ENCODE results near the gene GJD3.

Gene GJD3

DNA sequence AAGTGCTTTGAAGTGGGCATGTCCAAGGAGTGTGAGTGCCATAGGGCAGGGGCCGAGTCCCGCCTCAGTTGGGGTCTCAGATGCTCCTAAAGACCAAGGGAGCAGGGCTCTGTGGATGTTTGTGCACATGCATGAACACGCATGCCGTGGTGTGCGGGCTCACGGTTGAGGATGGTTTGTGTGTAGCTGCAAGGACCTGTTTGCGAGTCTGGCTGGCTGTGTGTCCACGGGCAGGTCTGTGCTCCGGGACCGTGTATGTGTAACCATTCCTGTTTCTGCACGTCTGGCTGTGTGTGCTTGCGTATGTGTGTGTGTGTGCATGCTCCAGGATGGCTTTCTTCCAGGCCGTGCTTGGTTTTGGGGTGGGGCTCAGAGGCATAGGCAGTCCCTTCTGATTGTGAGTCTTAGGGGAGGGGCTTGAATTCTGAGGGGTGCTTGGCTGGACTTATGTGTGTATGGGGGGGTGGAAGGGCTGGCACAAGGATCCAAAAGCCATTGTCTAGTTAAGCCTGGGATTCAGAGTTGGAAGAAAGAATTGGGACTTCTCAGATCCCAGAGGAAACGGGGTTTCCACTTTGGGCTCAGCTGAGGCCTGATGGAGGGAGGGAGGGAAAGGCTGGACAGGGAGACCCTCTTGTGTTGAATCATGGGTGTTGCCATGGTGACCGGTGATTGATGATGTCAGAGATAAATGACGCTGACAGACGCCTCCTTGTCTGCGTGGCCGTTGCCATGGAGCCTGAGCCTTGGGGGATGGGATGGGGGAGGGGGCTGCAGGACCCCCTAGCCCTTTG is 14.4 kb downstream of the GJD3 start:
- Mint-ChIP-seq H3K27me3 (no peaks in the 10 kb centered on the region), H3K9me3 (no peaks in the 10 kb centered on the region), H3K4me1 (ENCODE audit: low read depth) (peaks cover 52% of the 10 kb centered on the region), H3K27ac (peak overlapping the region; percentile 21), H3K36me3 (ENCODE audit: low read depth) (peaks cover 27% of the 10 kb centered on the region), H3K4me3 (no peak overlapping the region)

DNA sequence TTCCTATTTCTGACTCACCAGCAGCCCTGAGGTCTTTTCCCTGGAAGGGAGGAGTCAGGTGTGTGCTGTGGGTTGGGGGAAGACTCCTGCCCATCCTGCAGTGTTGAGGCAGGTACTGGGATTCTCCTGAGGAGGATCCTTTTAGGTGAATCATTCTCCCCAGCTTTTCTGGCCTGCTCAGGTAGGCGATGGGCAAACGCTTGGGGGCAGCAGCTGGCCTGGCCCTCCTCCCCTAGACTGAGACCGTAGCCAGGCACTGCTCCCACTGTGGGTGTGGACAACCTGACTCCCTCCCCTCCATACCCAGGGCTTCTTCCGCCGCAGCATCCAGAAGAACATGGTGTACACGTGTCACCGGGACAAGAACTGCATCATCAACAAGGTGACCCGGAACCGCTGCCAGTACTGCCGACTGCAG is 15.1 kb downstream of the GJD3 start:
- H3K4me1 Mint-ChIP-seq (ENCODE audit: low read depth), result peaks cover 58% of the 10 kb centered on the region
- no peak overlapping the region for H3K27ac Mint-ChIP-seq
- H3K9me3 Mint-ChIP-seq, result no peaks in the 10 kb centered on the region
- no peaks in the 10 kb centered on the region for H3K27me3 Mint-ChIP-seq
- no peak overlapping the region for H3K4me3 Mint-ChIP-seq
- H3K36me3 Mint-ChIP-seq (ENCODE audit: low read depth), result peaks cover 27% of the 10 kb centered on the region

- Mint-ChIP-seq H3K27ac (peak overlapping the region; percentile 71), H3K27me3 (no peaks in the 10 kb centered on the region), H3K4me1 (ENCODE audit: low read depth) (peaks cover 64% of the 10 kb centered on the region), H3K36me3 (ENCODE audit: low read depth) (peaks cover 27% of the 10 kb centered on the region), H3K4me3 (no peak overlapping the region), H3K9me3 (no peaks in the 10 kb centered on the region)
Observed at GRCh38 chr17:40348562-40349476, 15.7 kb downstream of the GJD3 start.

GRCh38 chr17:40348136-40348504 is 16.4 kb downstream of the GJD3 start:
- Mint-ChIP-seq H3K36me3 (ENCODE audit: low read depth) (peaks cover 27% of the 10 kb centered on the region), H3K27ac (peak overlapping the region; percentile 68), H3K4me3 (no peak overlapping the region), H3K9me3 (no peaks in the 10 kb centered on the region), H3K27me3 (no peaks in the 10 kb centered on the region), H3K4me1 (ENCODE audit: low read depth) (peaks cover 71% of the 10 kb centered on the region)

- Mint-ChIP-seq H3K9me3 (no peaks in the 10 kb centered on the region), H3K4me3 (peak overlapping the region; percentile 5), H3K27ac (peak overlapping the region; percentile 68), H3K36me3 (ENCODE audit: low read depth) (peaks cover 21% of the 10 kb centered on the region), H3K4me1 (ENCODE audit: low read depth) (peaks cover 71% of the 10 kb centered on the region), H3K27me3 (no peaks in the 10 kb centered on the region)
Observed at GRCh38 chr17:40347319-40348135, 17.0 kb downstream of the GJD3 start.

GRCh38 chr17:40346765-40347158 is 17.8 kb downstream of the GJD3 start:
- Mint-ChIP-seq H3K4me1 (ENCODE audit: low read depth) (peaks cover 71% of the 10 kb centered on the region), H3K36me3 (ENCODE audit: low read depth) (peaks cover 16% of the 10 kb centered on the region), H3K4me3 (peak overlapping the region; percentile 5), H3K27me3 (no peaks in the 10 kb centered on the region), H3K9me3 (no peaks in the 10 kb centered on the region), H3K27ac (peak overlapping the region; percentile 74)

GRCh38 chr17:40345994-40346764 is 18.4 kb downstream of the GJD3 start:
- H3K4me3 Mint-ChIP-seq, result no peak overlapping the region
- peaks cover 73% of the 10 kb centered on the region for H3K4me1 Mint-ChIP-seq (ENCODE audit: low read depth)
- peaks cover 17% of the 10 kb centered on the region for H3K36me3 Mint-ChIP-seq (ENCODE audit: low read depth)
- H3K27me3 Mint-ChIP-seq, result no peaks in the 10 kb centered on the region
- no peaks in the 10 kb centered on the region for H3K9me3 Mint-ChIP-seq
- H3K27ac Mint-ChIP-seq, result peak overlapping the region; percentile 26

DNA sequence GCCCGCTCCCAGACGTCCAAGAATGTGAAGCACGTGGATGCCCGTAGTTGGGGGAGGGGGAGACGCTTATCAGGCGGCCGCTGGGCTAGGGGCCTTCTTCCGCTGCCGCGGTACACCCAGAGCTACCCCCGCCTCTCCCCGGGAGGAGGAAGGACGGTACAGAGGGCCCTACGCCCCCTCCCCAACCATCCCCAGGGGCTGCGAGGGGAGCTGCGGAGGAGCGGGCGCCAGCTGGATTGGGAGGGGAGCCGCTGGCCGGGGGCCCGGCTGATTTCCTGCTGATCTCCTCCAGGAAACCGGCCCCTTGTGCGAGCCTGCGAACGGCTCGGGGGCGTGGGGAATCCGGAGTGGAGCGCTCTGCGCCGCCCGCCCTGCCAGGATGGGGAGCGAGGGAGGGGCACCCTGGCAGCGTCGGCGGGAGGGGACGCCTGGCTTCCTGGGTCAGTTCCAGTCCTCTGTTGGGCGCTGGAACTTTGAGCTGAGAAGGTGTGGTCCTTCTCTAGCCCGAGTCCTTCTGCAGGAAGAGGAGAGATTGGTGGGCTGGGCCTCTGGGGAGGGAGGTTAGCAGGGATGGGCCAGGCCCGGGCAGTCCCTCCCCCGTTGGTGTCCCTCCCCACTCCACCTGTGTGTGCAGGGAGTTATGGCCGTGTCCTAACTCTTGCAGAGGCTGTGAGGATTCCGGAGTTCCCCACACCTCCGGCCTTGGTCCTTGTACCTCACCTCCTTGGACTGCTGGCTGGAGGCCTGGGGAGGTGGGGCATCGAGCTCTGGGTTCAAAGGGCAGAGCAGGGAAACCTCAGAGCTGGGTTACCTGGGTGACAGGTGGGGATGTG is 19.2 kb downstream of the GJD3 start:
- peak overlapping the region; percentile 26 for H3K27ac Mint-ChIP-seq
- H3K27me3 Mint-ChIP-seq, result no peaks in the 10 kb centered on the region
- peak overlapping the region; percentile 57 for H3K4me3 Mint-ChIP-seq
- peaks cover 20% of the 10 kb centered on the region for H3K36me3 Mint-ChIP-seq (ENCODE audit: low read depth)
- peaks cover 79% of the 10 kb centered on the region for H3K4me1 Mint-ChIP-seq (ENCODE audit: low read depth)
- H3K9me3 Mint-ChIP-seq, result no peaks in the 10 kb centered on the region

DNA sequence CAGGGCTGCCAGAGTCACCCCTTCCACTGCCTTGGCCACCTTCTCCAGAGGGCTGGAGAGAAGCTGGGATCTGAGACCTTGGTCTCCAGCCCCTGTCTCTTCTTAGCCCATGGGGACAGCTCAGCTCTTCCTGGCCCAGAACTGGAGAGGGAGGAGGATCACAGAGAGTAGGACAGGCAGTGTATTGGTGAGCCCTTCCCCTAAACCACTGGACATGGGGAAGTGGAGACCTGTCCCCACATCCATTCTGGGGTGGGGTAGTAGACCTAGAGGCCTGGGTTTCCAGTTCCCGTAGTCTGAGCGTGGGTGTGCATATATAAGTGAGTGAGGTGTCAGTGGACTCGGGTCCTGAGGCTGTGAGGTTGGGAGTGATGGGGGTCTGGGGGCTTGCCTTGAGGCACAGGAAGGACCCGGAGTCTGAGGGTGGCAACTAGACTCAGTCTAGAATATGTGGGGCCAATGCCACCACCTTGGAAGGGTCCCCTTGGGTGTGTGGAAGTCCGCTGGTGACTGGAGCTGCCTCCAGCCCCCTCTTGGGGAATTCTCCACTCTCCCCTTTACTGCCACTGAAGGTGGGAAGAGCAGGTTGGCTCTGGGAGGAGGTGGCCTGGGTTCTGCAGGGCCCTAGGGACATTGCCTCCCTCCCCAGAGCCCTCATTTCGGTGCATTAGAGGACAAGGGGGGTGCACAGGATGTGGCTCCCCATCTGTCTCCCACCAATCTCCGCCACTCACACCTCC is 19.9 kb downstream of the GJD3 start:
- H3K27ac Mint-ChIP-seq, result peak overlapping the region; percentile 8
- H3K4me1 Mint-ChIP-seq (ENCODE audit: low read depth), result peaks cover 85% of the 10 kb centered on the region

DNA sequence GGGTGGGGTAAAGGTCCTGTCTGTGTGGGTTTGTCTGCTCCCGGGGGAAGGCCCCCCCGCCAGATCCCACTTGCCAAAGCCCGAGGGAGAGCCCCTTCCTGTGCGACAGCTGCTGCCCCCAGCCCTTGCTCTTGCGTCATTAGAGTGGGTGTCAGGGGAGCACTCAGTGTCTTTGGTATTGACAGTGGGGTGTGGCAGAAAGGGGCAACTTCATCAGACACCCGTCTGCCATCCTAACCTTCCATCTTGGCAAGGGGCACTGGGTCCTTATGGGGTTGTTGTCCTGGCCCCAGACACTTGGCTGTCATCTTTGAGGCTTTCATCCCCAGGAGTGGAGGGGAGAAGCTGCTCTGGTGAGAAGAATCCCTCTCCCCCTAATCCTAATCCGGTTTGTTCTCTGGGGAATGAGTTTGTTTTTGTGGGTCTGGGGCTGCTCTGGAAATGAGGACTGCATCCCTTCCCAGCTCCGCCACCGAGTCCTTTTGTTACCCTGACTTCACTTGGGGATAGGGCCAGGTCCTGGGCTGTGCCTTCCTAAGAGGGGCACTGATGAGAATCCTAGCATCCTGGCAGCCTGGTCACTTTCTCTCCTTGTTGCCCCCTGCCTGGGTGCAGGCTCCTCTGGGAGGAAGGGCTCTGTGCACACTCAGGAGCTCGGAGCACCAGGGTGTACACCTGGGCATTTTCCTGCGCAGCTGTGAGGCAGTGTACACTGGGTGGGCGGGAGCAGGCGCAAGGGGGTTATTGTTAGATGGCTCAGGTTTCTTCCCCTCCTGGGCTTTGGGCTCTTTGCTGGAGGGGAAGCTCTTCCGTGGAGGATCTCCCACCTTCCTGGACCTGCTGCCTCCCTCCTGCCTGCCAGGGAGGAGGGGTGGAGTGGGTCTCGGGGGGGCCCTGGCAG is 21.1 kb downstream of the GJD3 start:
- peaks cover 16% of the 10 kb centered on the region for H3K36me3 Mint-ChIP-seq (ENCODE audit: low read depth)
- peaks cover 89% of the 10 kb centered on the region for H3K4me1 Mint-ChIP-seq (ENCODE audit: low read depth)
- H3K4me3 Mint-ChIP-seq, result peak overlapping the region; percentile 68
- H3K27me3 Mint-ChIP-seq, result no peaks in the 10 kb centered on the region
- H3K9me3 Mint-ChIP-seq, result no peaks in the 10 kb centered on the region
- peak overlapping the region; percentile 67 for H3K27ac Mint-ChIP-seq

More for the DNA sequence above, 19.9 kb downstream of the GJD3 start:
- Mint-ChIP-seq H3K9me3 (no peaks in the 10 kb centered on the region), H3K36me3 (ENCODE audit: low read depth) (peaks cover 21% of the 10 kb centered on the region), H3K4me3 (peak overlapping the region; percentile 57), H3K27me3 (no peaks in the 10 kb centered on the region)

DNA sequence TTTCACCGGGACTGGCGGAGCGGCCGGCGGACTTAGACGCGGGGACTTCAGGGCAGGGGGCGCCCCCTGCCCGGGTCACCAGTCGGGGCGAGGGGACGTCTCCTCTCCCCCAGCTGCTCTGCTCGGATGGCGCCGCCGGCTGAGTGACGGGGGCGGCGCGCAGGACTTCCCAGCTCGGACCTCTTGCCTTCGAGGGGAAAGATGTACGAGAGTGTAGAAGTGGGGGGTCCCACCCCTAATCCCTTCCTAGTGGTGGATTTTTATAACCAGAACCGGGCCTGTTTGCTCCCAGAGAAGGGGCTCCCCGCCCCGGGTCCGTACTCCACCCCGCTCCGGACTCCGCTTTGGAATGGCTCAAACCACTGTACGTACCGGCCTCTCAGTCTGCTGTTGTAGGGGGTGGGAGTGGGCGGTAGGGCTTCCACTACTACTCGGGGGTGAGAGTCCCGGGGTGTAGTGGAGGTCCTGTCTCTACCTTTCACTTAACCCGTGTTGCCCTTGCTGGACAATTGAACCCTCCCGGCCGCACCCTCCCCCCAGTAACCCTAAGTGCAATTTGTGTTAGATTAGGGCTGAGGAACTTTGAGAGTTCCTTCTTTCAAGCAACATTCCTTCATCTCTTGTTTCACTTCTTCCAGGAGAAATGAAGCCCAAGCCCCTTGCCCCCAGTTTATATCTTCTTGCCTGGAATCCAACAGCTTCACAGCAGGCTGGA is 21.9 kb downstream of the GJD3 start:
- Mint-ChIP-seq H3K4me1 (ENCODE audit: low read depth) (peaks cover 89% of the 10 kb centered on the region), H3K9me3 (no peaks in the 10 kb centered on the region), H3K27ac (peak overlapping the region; percentile 67), H3K36me3 (ENCODE audit: low read depth) (peaks cover 20% of the 10 kb centered on the region), H3K4me3 (peak overlapping the region; percentile 68), H3K27me3 (no peaks in the 10 kb centered on the region)
